Activated CD4-positive, alpha-beta T cell treated with anti-CD3 and anti-CD28 coated beads, Interleukin-2, amount 50 U/mL, for 16 hours (primary cell): ENCODE data around the gene SPTAN1.
"Not testable (repeated sequence)": the region's sequence is repeated elsewhere in the genome, so short reads cannot be mapped to it uniquely, and the experiment has no call there.

ENCODE experiments used
- DNase-seq: peaks from one replicate; pipeline ENCODE4 v3.0.0-alpha.2; 2020

Gene SPTAN1

DNA sequence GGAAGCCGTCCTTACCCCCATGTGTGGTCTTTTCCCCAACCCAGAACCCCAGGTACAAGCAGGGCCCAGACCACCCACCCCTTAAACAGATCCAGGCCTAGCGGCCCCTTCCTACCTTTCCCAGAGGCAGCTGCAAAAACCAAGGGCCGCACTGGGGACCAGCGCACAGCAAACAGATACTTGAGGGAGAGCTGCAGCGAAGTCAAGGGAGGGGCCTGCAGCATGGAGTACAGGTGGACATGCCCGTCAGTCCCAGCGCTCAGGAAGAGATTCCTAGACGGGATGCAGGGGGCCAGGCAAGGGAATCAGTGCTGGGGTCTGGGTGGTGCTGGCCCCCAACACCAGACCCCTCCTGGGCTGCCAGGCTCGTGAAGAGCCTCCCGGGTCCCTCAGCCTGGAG, 81.7 kb downstream of the SPTAN1 start:
- DNase-seq: no peak

- DNase-seq: no peak
Observed at GRCh38 chr9:128634651-128635262, 82.4 kb downstream of the SPTAN1 start.

- DNase-seq: no peak
Observed at GRCh38 chr9:128635266-128636023, 83.1 kb downstream of the SPTAN1 start.

GRCh38 chr9:128636024-128636390, 83.6 kb downstream of the SPTAN1 start:
- DNase-seq: no peak

DNA sequence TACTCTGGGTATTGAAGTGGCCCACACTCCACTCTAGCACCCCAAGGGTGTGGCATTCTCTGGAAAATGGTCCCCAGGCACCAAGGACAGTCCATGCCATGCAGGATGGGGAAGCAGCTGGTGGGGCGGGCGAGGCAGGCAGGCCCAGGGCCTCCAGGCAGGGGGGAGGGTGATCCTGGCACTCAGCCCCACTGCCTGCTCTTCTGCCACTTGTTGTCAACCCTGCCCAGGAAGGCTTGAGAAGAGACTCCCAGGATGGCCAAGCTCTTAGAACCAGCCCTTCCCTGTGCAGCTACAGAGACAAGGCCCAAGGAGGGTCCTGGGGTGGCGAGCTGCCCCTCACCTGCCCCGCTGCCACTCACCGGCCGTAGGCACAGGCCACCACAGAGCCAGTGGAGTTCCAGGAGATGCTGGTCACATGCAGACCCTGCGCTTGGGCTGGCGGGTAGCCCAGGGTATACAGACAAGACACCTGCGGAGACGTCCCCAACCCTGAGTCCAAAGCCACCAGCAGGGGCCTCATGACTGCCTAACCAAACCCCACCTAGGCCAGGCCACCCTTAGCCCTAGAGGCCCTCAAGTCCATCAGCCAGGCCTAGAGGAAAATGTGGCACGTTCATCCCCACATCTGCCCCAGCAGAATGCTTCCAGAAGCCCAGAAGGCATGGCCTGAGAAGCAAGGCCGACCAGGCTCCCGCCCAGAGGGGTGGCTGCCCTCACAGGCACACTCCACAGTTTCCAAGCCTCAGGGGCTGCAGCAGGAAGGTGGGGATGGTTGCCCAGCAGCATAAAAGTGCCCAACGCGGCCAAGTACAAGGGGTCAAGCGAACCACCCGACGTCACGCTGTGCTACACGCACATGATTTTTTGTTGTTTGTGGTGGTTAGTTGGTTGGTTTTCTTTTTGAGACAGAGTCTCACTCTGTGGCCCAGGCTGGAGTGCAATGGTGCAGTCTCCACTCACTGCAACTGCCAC, 84.5 kb downstream of the SPTAN1 start:
- no peak for DNase-seq

GRCh38 chr9:128637656-128638055, 85.3 kb downstream of the SPTAN1 start:
- DNase-seq: no peak

DNA sequence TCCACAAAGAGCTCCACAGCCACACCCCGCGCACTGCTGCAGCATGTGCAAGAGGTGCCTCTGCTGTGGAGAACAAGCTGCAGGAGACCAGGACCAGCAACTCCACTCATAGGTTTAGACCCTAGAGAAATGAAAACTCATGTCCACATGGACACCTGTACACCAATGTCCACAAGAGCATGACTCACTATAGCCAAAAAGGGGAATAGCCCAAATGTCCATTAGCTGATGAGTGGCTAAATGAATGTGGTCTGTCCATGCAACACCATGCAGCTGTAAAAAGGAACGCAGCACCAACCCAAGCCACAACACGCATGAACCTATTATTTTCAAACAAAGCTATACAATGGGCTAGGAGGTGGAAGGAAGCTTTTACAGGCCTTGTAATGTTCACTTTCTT, 86.2 kb downstream of the SPTAN1 start:
- no peak for DNase-seq

- DNase-seq: no peak
Observed at GRCh38 chr9:128640603-128641002, 88.2 kb downstream of the SPTAN1 start.

DNA sequence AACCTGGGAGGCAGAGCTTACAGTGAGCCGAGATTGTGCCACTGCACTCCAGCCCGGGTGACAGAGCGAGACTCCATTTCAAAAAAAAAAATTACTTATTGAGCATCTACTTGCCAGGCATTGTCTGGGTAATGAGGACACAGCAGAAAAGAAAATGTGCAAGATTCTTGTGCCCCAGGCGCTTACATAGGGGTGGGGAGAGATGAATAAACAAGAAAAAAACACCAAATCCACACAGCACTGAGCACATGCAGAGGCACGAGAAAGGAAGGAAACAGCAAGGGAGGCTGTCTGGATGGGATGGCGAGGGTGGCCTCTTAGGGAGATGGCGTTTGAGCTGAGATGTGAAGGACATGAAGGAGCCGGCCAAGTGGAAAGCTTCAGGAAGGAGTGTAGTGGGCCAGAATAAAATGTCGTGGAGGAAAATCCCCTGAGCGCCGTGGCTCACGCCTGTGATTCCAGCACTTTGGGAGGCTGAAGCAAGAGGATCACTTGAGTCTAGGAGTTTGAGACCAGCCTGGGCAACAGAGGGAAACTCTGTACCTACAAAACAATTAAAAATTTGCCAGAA, 90.4 kb downstream of the SPTAN1 start:
- DNase-seq: no peak

DNA sequence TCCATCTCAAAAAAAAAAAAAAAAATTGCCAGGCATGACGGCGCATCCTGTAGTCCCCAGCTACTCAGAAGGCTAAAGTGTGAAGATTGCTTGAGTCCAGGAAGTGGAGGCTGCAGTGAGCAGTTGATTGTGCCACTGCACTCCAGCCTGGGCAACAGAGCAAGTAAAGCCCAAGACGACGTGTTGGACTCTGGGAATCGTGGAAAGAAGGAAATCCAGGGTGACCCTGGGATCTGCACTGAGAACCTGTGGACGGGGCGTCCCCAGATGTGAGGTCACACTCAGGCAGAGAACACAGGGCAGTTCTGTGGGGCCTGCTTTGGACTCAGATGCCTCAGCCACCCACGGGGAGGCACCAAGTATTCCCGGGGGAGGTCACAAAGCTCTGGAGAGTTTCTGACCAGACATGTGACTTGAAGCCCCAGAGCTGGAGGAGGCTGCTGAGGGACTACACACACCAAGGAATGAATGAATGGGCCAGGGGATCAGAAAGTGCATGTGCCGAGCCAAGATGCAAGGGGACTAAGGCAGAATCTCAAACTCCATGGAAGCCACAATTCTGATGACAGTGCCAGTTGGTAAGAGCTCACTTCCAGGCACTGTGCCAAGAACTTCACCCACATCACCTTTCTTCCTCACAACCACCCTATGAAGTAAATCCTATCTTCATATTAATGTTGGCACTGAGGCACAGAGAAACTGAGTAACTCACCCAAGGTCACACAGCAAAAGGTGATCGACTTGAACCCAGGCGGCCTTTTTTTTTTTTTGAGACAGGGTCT, 91.3 kb downstream of the SPTAN1 start:
- DNase-seq: no peak

GRCh38 chr9:128648206-128648605, 95.8 kb downstream of the SPTAN1 start:
- peak; percentile 65 for DNase-seq

GRCh38 chr9:128651798-128652197, 99.4 kb downstream of the SPTAN1 start:
- no peak for DNase-seq

- no peak for DNase-seq
Observed at GRCh38 chr9:128653908-128654307, 101.5 kb downstream of the SPTAN1 start.

DNA sequence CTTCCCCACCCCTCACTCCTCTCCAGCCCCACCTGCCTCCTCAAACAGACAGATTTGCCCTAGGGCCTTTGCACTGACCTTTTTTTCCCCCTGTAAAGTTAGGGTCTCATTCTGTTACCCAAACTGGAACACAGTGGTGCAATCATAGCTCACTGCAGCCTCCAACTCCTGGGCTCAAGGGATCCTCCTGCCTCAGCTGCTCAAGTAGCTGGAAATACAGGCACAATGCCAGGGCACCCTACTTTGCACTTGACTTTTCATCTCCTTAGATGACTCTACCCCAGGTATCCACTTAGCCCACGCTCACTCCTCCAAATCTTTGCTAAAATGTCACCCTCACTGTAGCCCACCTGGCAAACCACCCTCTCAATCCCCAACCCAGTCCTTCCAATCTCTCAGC, 102.1 kb downstream of the SPTAN1 start:
- DNase-seq: no peak

DNA sequence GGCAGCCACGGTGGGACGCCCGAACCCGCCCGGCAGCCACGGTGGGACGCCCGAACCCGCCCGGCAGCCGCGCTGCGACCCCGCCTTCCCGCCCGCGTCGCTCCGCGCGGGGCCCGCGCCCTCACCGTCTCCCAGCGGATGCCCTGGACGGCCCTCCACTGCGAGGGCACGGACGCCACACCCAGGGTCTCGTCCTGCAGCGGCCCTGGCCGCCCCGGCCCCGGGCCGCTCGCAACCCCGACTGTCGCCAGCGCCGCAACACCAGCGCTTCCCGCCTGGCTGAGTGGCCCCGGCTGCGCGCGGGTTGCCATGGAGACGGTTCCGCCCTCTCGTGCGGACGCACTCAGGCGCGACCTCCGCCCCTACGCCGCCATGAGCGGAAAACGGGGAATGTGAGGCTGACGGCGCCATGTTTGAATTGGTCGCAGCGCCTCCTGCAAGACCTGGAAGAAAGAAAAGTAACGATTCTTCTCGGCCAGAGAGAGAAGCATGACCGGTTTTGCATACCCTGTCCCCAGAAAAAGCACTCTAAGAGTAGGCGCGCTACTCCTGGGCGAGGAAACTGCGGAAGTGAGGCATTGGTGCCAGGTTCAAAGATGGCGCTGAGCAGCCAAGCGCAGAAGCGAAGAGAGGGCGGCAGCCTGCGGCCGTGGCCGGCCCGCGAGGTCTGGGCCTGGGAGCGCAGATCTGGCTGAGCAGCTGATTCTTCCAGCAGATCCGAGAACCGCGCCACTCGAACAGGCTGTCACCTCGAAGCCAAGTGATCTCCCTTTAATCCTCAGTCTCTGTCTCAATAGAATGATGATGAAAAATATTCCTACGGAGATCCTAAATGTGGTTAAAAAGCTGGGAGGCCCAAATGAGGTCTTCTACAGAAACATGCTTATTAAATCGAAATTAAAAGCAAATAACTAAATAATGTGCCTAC, 104.3 kb downstream of the SPTAN1 start, which contains the start of gene DYNC2I2:
TSS of gene DYNC2I2 (minus strand) at position 432 of the 928 bp plus-strand sequence. CDS start at position 311, 121 bp downstream.
- DNase-seq: peak; percentile 97

DNA sequence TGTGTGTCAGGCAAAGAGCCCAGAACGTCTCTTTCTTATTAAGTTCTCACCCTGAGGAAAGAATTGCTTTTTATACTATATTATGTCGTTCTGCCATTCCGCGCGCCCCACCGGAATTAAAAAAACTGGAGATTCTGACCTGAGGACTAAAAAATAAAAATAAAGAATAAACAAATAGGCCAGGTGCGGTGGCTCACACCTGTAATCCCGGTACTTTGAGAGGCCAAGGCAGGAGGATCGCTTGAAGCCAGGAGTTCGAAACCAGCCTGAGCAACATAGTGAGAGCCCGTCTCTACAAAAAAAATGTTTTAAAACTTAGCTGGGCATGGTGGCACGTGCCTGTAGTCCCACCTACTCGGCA, 104.9 kb downstream of the SPTAN1 start:
- DNase-seq: no peak

DNA sequence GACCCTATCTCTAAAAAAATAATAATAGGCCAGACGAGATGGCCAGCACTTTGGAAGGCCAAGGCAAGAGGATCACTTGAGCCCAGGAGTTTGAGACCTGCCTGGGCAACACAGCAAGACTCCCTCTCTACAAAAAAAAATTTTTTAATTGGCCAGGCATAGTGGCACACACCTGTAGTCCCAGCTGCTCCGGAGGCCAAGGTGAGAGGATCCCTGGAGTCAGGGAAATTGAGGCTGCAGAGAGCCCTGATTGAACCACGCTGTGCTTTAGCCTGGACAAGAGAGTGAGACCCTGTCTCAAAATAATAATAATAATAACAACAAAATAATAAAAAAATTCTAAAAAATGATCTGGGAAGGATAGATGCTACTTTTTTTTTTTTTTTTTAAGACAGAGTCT, 105.4 kb downstream of the SPTAN1 start:
- no peak for DNase-seq

DNA sequence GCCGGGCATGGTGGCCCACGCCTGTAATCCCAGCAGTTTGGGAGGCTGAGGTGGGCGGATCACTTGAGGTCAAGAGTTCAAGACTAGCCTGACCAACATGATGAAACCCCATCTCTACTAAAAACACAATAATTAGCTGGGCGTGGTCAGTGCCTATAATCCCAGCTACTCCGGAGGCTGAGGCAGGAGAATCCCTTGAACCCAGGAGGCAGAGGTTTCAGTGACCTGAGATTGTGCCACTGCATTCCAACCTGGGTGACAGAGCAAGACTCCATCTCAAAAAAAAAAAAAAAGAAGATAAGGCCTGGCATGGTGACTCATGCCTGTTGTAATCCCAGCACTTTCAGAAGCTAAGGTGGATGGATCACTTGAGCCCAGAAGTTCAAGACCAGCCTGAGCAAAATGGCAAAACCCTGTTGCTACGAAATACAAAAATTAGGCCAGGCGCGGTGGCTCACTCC, 114.1 kb downstream of the SPTAN1 start:
- not testable (repeated sequence) for DNase-seq

- no peak for DNase-seq
Observed at GRCh38 chr9:128669786-128670185, 117.4 kb downstream of the SPTAN1 start.

- DNase-seq: no peak
Observed at GRCh38 chr9:128675382-128675781, 123.0 kb downstream of the SPTAN1 start.

GRCh38 chr9:128677794-128678193, 125.4 kb downstream of the SPTAN1 start:
- DNase-seq: no peak
